GM19099 (cell line): ENCODE data around the gene TEX26.

Experiments used
- POLR2A ChIP-seq: IDR thresholded peaks from 3 replicates; pipeline ENCODE4 v1.6.1; 2011; ENCODE audit warnings: low read depth; ENCODE audit not compliant: insufficient read length; ENCODE audit errors: extremely low read depth

Gene TEX26

DNA sequence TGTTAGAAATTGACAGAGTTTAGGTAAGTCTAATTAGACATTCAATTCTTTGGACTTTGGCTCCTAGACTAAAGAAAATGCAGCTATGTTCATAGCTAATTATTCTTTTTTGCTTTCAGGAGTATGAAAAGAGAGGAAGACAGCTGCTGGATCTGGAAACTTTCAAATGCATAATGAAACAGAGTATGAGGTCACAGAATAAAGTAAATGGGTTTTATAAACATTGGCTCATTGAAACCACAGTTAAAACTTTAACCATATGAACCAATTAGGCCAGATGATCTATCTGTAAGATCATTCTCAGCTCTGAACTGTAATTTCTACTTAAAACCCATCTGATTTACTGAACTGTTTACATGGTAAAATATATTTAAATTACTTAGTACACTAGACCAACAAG is 82.7 kb downstream of the TEX26 start:
- TF ChIP-seq POLR2A = no peak

DNA sequence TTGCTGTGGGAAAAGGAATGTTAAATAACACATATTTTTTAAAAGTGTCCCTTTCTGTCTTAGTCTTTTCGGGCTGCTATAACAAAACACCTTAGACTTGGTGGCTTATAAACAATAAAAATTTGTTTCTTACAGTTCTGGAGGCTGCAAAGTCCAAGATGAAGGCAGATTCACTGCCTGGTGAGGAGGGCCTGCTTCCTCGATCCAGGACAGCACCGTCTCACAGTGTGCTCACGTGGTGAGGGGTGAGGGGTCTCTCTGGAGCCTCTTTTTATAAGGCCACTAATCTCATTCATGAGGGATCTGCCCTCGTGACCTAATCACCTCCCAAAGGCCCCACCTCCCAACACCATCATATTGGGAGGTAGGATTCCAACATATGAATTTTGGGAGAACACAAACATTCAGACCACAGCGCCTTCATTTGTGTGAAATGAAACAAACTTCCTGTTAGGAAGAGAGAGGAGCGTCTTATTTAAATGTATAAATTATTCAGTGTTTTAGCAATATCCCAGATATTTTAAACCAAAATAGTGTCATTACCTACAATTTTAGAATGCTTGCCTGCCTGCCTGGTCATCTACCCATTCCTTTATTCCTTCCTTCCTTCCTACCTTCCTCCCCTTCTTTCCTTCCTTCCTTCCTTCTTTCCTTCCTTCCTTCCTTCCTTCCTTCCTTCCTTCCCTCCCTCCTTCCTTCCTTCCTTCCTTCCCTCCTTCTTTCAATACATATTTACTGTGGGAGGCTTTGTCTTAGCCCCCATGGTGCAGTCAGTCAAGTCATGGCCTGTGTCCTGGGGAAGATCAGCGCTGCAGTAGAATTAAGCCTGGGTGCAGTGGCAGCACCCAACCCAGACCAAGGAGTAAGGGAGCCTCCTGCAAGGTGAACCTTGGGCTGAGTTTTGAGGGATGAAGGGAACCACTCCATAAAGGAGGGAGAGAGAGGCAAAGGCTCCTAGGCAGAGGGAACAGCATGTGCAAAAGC is 84.2 kb downstream of the TEX26 start:
- no peak for TF ChIP-seq POLR2A

DNA sequence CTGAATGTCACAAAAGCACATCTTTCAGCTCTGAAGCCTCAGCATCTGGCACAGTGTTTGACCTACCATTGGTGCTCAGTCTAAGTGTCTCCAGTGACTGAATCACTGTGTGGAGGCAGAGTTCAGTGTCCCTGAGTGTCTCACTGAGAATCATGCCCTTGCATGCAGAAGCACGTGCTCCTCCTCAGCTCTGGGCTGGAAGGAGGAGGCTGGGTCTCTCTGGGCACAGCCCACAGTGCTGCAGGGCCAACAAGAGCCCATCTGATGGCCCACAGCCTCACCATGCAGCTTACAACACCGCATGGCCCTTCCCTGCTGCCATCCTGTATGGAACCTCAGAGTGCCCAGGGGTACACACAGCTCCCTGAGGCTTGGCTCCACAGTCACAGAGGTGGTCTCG is 86.1 kb downstream of the TEX26 start:
- no peak for TF ChIP-seq POLR2A

DNA sequence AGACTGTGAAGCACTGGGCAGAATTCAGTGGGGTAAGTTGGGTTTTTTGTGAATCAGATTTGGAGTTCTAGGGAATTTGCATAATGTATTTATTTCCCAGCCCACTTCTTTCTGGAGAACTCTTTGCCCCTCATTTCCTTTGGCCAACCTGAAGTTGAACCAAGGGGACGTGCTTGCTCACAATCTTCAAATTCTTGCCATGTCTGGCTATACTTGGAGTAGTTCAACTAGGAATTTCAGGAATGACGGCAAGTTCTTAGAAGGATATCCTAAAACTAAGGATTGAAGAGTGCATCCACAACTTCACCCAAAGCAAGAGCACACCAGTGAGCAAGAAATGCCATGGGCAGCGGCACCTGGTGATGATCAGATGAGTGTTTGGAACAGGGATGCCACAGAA is 88.5 kb downstream of the TEX26 start:
- TF ChIP-seq POLR2A = no peak

DNA sequence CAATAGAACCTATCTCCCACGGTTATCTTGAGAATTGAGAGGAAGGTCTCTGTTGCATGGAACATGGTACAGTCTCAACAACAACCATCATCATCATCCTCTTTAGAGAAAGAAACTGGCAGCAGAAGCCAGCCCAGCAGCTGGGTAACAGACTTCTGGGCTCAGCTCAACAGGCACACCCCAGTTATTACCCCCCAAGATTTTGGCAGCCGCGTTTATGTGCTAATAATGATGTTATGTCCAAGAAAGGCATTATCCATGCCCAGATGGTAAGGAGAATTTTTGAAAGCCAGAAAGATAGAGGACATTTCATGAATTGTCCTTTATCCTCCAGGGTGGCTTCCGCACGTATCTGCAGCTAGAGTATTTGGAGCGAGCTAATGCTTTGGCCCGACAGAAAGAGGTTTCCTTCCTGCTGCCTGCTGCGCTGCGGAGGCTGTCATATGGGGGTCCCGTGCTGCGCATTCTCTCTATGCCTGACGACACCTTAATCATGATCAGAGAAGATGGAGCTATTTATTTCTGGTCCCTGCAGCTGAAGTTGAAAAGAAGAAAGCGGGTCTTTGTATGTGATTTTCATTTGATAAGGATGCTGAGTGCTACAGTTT is 89.9 kb downstream of the TEX26 start:
- TF ChIP-seq POLR2A = no peak

DNA sequence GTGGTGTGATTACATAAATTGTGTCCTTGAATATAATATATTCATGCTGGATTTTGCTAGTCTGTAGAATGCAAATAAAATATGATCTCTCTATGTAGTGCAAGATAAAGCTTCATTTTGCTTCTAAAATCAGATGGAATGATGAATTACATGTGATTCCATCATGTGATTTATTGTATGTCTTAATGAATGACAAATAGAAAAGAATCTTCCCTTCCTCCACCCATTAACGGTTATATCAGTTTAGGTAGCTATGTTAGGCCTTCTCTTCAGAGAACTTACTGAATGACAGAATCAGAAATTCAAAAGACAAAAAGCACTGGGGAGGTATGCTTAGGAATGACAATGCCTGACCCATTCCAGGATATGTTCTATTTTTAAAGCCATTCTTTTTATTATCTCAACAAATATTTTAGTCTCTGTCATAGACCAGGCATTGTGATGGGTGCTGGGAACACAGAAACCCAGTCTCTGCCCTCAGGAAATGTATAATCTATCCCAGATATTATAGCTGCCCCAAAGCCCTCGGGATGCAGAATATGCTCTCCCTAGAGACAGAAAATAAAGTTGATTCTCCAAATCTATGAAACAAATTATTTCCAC is 90.6 kb downstream of the TEX26 start:
- no peak for TF ChIP-seq POLR2A
